ENCODE data around the gene CD101.
"Not testable (repeated sequence)": the region's sequence is repeated elsewhere in the genome, so short reads cannot be mapped to it uniquely, and the experiment has no call there.

The CD101 gene, protein sequence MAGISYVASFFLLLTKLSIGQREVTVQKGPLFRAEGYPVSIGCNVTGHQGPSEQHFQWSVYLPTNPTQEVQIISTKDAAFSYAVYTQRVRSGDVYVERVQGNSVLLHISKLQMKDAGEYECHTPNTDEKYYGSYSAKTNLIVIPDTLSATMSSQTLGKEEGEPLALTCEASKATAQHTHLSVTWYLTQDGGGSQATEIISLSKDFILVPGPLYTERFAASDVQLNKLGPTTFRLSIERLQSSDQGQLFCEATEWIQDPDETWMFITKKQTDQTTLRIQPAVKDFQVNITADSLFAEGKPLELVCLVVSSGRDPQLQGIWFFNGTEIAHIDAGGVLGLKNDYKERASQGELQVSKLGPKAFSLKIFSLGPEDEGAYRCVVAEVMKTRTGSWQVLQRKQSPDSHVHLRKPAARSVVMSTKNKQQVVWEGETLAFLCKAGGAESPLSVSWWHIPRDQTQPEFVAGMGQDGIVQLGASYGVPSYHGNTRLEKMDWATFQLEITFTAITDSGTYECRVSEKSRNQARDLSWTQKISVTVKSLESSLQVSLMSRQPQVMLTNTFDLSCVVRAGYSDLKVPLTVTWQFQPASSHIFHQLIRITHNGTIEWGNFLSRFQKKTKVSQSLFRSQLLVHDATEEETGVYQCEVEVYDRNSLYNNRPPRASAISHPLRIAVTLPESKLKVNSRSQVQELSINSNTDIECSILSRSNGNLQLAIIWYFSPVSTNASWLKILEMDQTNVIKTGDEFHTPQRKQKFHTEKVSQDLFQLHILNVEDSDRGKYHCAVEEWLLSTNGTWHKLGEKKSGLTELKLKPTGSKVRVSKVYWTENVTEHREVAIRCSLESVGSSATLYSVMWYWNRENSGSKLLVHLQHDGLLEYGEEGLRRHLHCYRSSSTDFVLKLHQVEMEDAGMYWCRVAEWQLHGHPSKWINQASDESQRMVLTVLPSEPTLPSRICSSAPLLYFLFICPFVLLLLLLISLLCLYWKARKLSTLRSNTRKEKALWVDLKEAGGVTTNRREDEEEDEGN

DNA sequence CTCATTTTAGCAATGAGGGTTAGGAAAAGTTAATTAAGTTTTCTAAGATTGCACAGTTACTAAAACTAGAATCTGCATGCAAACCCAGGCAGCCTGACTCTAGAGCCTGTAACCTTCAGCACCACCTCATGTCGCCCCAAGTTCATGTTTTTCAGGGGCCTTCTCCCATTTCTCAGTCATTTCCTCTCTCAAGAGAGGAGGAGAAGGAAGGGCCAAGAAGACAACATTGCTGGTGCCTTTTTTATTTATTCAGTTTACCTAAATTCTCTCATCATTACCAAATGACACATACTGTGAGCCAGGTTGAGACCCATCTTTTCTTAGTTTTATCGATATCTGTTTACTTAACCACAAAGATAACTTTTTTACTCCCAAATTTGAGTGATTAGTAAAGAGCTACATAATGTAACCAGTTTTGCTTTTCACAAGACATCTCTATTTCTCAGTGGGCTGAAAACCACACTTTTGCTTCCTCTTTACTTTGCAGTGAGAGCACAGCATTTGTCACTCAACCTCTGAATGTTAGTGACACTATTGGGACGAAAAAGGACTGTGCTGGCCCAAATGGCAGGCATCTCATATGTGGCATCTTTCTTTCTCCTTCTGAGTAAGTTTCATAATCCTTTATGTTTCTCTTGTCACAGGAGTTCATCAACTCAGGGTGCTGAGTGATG is at the start of gene CD101:
Gene CD101 (plus strand): TSS at position 507 of the 674 bp plus-strand sequence. CDS start 58 bp downstream, at position 565.
- DNase-seq (ENCODE audit: low read depth): no peak

DNA sequence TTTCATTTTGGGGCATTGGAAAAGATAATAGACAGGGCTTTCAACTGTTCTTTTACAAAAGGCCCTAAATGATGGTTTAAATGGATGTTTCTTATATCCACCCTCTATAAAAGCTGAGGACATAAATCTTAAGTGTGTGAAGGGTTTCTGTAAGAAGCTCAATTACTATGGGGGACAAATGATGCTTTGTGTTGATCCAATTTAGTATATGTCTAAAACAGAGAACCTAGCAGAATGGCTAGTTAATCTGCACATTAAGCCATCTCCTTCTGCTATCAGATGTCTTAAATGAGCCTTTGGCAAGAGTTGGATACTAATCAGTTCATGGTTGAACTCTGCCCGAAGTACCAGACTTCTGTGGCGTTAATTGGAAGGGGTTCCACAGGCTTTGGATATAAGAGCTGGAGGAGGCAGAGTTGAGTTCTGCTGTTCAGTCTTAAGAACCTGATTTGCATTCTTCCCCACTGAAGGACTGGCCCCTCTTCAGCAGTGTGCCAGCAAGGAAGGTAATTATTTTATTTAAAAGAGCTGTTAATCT is 48.8 kb upstream of the CD101 start:
- DNase-seq (ENCODE audit: low read depth): no peak

DNA sequence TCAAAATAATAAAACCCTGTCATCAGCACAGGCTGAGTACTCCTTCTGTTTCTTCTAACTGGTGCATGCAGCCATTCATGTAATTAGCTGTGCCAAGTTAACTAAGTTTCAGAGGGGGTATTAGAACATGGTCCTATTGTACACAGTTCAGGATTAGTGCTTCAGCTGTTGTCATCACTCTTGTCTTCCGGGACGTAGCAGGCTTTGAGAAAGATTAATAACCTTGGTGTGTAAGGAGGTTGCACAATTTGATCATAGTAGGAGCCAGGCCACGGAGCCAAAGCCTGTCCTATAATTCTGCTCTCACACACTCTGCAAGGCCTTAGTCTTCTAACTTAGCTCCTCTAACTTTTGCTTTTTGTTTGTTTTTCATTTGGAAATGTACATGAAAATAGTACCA is 47.1 kb upstream of the CD101 start:
- no peak for DNase-seq (ENCODE audit: low read depth)

DNA sequence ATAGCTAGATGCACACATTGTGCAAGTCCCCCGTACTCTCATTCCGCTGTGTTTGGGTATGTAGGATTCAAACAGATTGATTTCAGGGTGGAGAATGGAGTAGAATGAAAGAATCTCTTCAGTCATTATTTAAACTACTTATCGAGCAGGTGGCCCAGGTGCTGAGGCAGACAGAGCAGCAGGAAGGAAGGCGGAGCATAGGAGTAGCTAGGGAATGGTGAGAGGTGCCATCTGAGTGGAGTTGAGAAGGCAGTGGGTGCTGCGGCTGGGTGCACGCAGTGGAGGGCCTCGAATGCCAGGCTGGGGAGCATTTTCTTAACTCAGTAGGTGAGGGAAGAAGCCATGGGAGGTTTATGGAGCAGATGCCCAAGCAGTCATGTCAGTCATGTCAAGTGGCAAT is 45.2 kb upstream of the CD101 start:
- no peak for DNase-seq (ENCODE audit: low read depth)

DNA sequence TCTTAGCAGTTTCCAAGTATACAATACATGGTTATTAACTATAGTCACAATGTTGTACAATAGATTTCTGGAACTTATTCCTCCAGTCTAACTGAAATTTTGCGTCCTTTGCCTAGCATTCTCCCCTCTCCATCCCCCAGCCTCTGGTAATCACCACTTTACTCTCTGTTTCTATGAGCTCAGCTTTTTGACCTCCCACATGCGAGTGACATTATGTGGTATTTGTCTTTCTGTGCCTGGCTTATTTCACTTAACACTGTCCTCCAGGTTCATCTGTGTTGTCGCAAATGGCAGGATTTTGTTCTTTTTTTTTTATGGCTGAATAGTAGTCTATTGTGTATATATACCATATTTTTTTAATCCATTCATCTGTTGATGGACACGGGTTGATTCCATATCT is 43.9 kb upstream of the CD101 start:
- DNase-seq (ENCODE audit: low read depth): no peak

DNA sequence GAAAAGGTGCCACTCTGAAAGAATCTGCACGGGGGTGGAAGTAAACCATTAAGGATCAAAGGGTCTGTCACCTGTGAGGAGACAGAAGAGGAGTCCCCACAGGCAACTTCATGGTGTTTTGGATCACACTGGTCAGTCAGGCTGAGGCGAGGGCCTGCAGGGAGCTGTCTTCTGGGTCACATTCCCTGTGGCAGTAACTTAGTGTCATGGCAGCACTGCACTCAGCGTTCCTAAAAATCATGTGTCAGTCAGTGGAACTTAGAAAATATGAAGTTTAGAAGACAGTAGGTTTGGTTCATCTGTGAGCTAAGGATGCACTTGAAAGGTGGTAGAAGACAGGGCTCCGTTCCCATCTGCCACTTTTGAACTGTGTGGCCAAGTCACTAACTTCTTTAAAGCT is 43.5 kb upstream of the CD101 start:
- no peak for DNase-seq (ENCODE audit: low read depth)

DNA sequence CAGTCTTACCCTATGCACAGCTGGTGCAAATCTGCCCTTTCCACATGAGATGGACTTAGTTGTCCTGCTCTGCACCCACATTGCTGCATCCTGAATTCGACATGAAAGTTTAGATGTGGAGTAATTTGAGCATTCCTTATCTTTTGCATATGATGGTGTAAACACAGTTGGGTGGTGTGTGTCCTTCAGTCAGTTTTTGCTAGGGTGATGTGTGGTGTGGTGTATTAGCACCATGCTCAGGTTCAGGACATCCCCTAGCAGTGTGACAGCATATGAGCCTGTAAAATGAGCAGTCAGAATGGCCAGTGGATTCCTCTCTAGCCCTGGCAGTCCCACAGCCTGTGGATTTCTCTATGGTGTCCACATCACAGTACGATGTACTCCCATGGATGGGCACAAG is 42.6 kb upstream of the CD101 start:
- no peak for DNase-seq (ENCODE audit: low read depth)

DNA sequence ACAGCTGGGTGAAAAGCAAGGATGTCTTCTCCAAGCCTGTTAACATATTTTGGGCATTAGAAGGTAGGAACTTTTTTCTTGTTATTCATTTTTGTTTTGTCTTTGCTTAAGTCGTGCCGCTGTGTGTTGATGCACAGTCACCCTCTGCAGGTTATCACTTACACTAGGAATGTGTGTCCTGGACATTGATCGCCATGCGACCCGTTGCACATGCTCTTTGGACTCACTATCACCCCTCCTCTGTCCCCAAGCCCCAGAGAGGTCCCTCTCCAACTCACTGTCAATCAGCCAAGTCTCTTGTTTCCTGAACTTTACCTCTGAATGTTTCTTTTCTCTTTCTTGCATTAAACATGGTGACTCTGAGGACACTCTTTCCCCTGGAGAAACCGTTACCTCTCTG is 40.0 kb upstream of the CD101 start:
- no peak for DNase-seq (ENCODE audit: low read depth)

DNA sequence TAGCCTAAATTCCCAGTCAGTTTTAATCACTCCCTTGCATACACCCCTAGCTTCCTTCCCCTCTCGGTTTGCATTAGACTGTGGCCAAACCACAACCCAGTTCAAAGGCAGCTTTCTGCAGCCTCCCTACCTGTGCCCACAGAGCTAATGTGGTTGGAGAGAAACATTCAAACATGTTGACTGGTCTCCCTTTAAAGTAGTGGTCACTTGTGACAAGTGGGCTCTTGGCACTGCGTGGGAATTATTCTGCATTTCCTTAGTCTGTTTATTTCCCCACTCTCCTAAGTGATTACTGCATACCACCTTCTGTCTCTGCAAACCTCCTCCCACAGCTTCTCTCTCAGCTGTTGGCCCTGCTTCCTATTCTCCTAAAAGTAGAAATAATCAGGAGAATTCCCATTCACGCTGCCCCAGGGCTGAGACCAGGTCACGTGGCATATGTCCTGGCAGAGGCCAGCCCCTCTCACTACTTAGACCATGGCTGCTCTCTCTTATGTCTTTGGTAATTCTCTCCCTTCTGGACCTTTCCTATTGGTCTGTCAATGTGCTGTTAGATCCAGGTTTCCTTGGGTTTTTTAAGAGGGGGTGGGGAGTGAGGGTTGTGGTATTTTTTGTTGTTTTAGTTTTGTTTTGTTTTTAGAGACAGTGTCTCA is 38.4 kb upstream of the CD101 start:
- DNase-seq (ENCODE audit: low read depth): no peak

DNA sequence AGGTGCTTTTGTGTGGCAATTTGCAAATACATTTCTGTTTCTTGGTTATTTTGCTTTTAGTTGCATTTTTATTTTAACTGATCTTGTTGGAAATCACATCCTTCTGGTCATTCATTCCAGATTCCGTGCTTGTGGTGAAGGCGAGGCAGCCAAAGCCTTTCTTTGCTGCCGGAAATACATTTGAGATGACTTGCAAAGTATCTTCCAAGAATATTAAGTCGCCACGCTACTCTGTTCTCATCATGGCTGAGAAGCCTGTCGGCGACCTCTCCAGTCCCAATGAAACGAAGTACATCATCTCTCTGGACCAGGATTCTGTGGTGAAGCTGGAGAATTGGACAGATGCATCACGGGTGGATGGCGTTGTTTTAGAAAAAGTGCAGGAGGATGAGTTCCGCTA is 34.8 kb upstream of the CD101 start:
- no peak for DNase-seq (ENCODE audit: low read depth)

DNA sequence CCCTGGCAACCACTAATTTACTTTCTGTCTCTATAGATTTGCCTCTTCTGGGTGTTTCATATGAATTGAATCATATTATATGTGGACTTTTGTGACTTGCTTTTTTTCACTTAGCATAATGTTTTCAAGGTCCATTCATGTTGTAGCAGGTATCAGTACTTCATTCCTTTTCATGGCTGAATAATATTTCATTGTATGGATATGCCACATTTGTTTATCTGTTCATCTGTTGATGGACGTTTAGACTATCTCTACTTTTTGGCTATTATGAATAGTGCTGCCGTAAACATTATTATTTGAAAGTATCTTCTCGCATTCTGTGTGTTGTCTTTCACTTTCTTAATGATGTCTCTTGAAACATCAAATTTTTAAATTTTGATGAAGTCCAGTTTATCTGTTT is 32.8 kb upstream of the CD101 start:
- no peak for DNase-seq (ENCODE audit: low read depth)

DNA sequence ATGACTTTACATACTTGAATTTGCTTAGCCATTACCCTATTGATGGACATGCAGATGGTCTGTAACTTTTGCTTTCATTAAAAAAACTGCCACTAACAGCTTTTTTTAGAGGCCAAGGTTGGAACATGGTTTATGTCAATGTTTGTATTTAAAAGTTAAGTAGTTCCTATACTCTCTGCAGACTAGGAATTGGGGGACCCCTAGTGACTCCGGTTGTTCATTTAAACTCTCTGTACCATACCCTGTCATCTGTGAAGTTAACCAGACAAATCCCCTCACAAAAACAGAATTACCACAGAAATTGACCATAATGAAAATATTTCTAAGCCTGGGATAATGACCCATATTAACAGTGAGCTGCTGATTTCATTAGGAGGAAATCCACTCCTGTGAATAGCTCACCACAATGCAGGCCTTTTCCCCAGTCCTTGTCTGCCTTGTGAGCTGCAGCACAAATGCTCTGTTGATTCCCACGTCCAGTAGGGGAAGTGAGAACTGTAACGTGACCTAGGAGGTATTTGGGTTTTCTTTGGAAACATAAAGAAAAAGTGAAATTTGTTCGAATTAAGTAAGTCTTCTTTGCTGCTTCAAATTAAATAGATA is 30.2 kb upstream of the CD101 start:
- no peak for DNase-seq (ENCODE audit: low read depth)

DNA sequence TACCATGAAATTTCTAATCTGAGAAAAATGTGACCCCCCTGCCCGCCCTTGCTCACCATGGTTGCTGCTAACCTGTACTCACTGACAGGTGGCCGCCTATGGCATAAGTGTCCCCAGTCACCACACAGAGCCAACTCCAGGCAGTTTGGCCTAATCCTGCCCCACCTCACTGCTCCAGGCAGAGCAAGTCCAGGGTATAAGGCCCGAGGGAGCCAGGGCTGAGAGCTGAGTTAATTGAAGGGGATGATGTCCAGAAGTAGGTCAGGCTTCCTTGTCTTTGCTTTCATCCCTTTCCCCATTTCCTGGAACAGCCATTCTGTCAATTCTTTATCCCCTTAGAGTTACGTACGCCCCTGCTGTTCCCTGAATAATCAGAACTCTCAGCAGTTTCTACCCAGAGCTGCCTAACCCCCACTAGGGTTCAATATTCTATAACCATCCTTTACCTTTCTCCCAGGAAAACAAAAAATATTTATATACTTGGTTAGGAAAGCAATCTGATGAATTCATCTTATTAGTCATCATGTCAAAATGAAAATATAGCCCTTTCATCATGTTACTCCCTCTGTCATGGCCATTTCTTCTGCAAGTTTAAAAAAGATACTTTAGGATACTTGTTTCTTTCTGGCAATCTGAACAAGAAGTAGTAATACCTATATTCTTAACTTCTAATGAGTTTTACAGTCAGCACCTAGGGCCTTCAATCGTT is 29.4 kb upstream of the CD101 start:
- DNase-seq (ENCODE audit: low read depth): no peak

DNA sequence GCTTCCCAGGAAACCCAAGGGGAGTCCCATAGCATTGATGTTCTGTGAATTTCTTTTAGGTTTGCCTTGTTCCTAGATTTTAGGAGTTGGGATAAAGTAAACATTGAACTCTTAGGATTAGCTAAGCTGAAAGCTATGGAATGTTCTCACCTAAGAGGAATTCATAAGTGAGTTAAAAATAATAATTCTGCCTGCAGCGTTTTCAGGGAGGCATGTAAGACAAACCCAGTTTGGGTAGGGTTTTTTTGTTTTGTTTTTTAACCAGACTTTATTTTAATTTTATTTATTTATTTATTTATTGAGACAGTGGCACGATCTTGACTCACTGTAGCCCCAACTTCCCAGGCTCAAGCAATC is 28.9 kb upstream of the CD101 start:
- DNase-seq (ENCODE audit: low read depth): no peak

DNA sequence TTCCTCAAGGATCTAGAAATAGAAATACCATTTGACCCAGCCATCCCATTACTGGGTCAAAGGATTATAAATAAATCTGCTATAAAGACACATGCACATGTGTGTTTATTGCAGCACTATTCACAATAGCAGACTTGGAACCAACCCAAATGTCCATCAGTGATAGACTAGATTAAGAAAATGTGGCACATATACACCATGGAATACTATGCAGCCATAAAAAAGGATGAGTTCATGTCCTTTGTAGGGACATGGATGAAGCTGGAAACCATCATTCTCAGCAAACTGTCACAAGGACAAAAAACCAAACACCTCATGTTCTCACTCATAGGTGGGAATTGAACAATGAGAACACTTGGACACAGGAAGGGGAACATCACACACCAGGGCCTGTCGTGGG is 21.3 kb upstream of the CD101 start:
- not testable (repeated sequence) for DNase-seq (ENCODE audit: low read depth)

DNA sequence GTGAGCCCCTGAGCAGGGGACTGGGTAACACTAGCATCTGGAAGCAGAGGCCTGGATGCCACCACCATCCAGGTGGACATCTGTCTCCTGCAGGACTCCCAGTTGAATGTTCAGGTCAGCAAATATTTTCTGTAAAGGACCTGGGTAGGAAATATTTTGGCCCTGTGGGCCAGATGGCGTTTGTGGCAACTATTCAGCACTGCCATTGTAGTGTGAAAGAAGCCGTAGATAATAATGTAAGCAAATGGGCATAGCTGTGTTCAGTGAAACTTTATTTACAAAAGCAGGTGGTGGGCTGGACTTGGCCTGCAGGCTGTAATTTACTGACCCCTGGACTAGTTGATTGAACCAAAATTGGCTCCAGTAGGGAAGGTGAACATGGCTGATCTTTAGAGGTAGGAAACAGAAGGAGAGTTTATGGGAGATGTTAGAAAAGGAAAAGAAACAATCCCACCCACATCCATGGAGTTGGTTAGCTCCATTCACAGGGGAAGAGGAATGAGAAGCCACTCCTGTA is 20.0 kb upstream of the CD101 start:
- no peak for DNase-seq (ENCODE audit: low read depth)

DNA sequence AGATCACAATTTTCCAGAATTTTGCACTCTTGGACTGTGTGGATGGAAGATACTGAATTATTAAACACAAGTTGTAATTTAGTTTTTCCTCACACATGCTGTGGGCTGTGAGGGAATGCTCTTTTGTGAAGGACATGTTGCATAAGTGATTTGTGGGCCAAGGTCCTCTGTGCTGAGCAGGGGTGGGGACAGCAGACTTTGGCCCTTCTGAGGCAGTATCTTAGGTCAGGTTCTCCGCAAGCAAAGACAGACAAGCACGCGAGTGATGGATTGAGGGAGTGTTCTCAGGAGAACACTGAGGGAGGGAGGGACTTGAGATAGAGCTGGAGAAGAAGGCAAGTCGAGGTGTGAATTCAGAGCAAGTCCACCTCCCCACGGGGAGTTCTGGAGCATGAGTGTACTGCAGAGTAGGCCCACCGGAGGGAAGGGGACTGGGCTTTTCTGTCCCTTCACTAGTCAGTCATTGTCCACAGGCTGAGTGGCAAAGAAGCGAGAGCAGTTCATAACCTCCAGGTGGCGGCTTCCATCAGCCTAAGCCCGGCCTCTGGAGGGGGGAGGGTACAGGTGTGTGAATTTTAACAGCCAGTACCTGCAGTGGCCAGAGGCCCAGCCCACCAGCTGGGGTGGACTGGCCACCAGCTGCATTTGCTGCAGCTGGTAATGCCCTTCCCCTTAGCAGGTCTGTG is 19.1 kb upstream of the CD101 start:
- no peak for DNase-seq (ENCODE audit: low read depth)

DNA sequence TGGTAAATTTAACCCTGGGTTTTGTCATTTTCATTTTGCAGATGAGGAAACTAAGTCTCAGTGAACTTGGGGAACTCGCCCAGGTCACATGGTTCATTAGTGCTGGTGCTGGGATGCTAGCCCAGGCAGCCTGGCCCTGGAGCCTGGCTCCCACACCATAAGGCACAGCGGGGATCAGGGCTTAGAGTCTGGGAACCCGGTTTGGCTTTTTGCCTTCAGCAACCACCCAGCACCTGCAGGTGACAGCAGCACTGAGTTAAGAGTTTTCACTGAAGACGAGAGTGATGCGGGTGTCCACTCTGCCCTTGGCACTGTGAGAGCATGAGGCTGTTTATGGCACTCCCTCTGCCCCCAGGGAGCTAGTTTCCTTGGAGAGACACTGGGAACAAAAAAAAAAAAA is 18.4 kb upstream of the CD101 start:
- DNase-seq (ENCODE audit: low read depth): no peak

DNA sequence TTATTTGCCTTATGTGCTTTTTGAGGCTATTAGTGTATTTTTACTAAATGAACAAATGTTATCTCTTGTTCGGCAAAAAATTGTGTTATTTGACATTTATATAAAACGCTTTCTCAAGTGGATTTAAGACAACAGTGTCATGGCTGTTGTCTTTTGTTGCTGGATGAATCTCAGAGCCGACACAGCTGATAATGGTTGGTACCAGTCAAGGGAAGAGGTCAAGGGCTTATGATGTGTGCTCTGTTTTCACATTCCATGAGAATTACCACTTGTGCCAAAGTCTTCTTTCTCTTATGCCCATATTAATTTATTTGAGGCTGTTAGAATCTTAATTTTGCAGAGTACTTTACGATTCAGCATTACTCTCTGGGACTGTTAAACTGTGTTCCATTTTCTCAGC is 17.9 kb upstream of the CD101 start:
- no peak for DNase-seq (ENCODE audit: low read depth)

All from activated T-helper 9 cell treated with anti-CD3 and anti-CD28 coated beads, Interleukin-2, amount 50 U/mL, for 16 hours (primary cell).